GM23338 (cell line): ENCODE measurements around the gene PPM1J. TPM values are rescaled to one million over a fixed set of nuclear protein-coding genes. Genes with fewer than 3 reads are reported as not detected.

Source experiments
- ATAC-seq: fragments of 200-7000 bp; cut with Tn5 transposase; 3 replicates; pipeline ENCODE4 v1.9.1; 2020
- DNase-seq: peaks from one replicate; pipeline ENCODE4 v3.0.0-alpha.2; 2015; ENCODE audit warnings: low spot score
- H2AFZ ChIP-seq: fragments of 200-600 bp; sonication (generic); 2 replicates; pipeline ENCODE4 v1.8.0; 2016; ENCODE audit warnings: antibody characterized with exemption, mild to moderate bottlenecking, moderate library complexity
- H3F3A ChIP-seq: fragments of 200-600 bp; sonication (generic); replicated peaks from 2 replicates; pipeline ENCODE4 v1.8.0; 2017; ENCODE audit warnings: antibody characterized with exemption, mixed run types, low read depth
- H3K27ac ChIP-seq: fragments of 200-600 bp; sonication (generic); 2 replicates; pipeline ENCODE4 v1.6.1; 2016; ENCODE audit warnings: low read depth
- H3K27me3 ChIP-seq: fragments of 200-600 bp; sonication (generic); 2 replicates; pipeline ENCODE4 v1.8.0; 2016; ENCODE audit warnings: mild to moderate bottlenecking, mixed run types, moderate library complexity; ENCODE audit not compliant: insufficient read depth
- H3K36me3 ChIP-seq: fragments of 200-600 bp; sonication (generic); 2 replicates; pipeline ENCODE4 v1.8.0; 2016; ENCODE audit warnings: mild to moderate bottlenecking; ENCODE audit not compliant: insufficient read depth
- H3K4me1 ChIP-seq: fragments of 200-600 bp; sonication (generic); 2 replicates; pipeline ENCODE4 v1.8.0; 2016; ENCODE audit warnings: mild to moderate bottlenecking, moderate library complexity; ENCODE audit not compliant: insufficient read depth
- H3K4me2 ChIP-seq: fragments of 200-600 bp; sonication (generic); 2 replicates; pipeline ENCODE4 v1.7.1; 2017; ENCODE audit warnings: mixed run types
- H3K4me3 ChIP-seq: fragments of 200-600 bp; sonication (generic); 2 replicates; pipeline ENCODE4 v1.6.1; 2016; ENCODE audit warnings: mixed run types
- H3K79me2 ChIP-seq: fragments of 200-600 bp; sonication (generic); replicated peaks from 2 replicates; pipeline ENCODE4 v1.8.0; 2017; ENCODE audit warnings: mild to moderate bottlenecking; ENCODE audit not compliant: insufficient read depth
- H3K9me2 ChIP-seq: fragments of 200-600 bp; sonication (generic); 2 replicates; pipeline ENCODE4 v1.8.0; 2017; ENCODE audit not compliant: insufficient read depth
- H4K20me1 ChIP-seq: fragments of 200-600 bp; sonication (generic); replicated peaks from 2 replicates; pipeline ENCODE4 v1.8.0; 2017; ENCODE audit warnings: mild to moderate bottlenecking; ENCODE audit not compliant: insufficient read depth
- H3K27ac Mint-ChIP-seq: 2 replicates; pipeline ENCODE4 v1.8.0; 2020; ENCODE audit warnings: inconsistent platforms, mild to moderate bottlenecking, moderate library complexity, mixed read lengths
- H3K27me3 Mint-ChIP-seq: 3 replicates; pipeline ENCODE4 v1.8.0; 2022; ENCODE audit warnings: low read depth, mild to moderate bottlenecking, moderate library complexity, mixed read lengths, inconsistent platforms; ENCODE audit not compliant: insufficient read depth, poor library complexity
- H3K36me3 Mint-ChIP-seq: 3 replicates; pipeline ENCODE4 v1.8.0; 2021; ENCODE audit warnings: low read depth, mild to moderate bottlenecking, inconsistent platforms, moderate library complexity, mixed read lengths
- H3K4me1 Mint-ChIP-seq: 3 replicates; pipeline ENCODE4 v1.8.0; 2020; ENCODE audit warnings: mild to moderate bottlenecking, inconsistent platforms, mixed read lengths
- H3K4me3 Mint-ChIP-seq: 3 replicates; pipeline ENCODE4 v1.8.0; 2021; ENCODE audit warnings: moderate library complexity, mild to moderate bottlenecking, inconsistent platforms, mixed read lengths
- H3K9me3 Mint-ChIP-seq: 3 replicates; pipeline ENCODE4 v1.8.0; 2020; ENCODE audit warnings: moderate library complexity, mild to moderate bottlenecking, inconsistent platforms, mixed read lengths
- CTCF ChIP-seq, 2 experiments: fragments of 200-600 bp in 1 of 2; sonication (generic) in 1 of 2; conservative IDR thresholded peaks; 2 replicates each; pipeline versions ENCODE4 v1.5.1 to v1.6.1; 2016 to 2017; ENCODE audit warnings: antibody characterized with exemption in 2 of 2, low read depth in 2 of 2, mild to moderate bottlenecking in 2 of 2, moderate library complexity in 1 of 2
- ETS1 ChIP-seq: IDR thresholded peaks from 2 replicates; pipeline ENCODE4 v1.6.1; 2016; ENCODE audit warnings: antibody characterized with exemption
- EZH2 ChIP-seq: fragments of 200-600 bp; sonication (generic); IDR thresholded peaks from one replicate; pipeline ENCODE4 v1.8.0; 2017; ENCODE audit warnings: antibody characterized with exemption, mild to moderate bottlenecking, low read depth; ENCODE audit not compliant: unreplicated experiment
- EZH2phosphoT487 ChIP-seq: fragments of 200-600 bp; sonication (generic); IDR thresholded peaks from one replicate; pipeline ENCODE4 v1.8.1; 2018; ENCODE audit warnings: antibody characterized with exemption; ENCODE audit not compliant: unreplicated experiment
- NANOG ChIP-seq: IDR thresholded peaks from 2 replicates; pipeline ENCODE4 v1.6.1; 2016; ENCODE audit warnings: antibody characterized with exemption, borderline replicate concordance
- POLR2AphosphoS5 ChIP-seq: IDR thresholded peaks from 2 replicates; pipeline ENCODE4 v1.6.1; 2016; ENCODE audit warnings: antibody characterized with exemption, low read depth
- STAT1 ChIP-seq: IDR thresholded peaks from one replicate; pipeline ENCODE4 v1.6.1; 2016; ENCODE audit warnings: antibody characterized with exemption; ENCODE audit not compliant: unreplicated experiment
- ZNF114 ChIP-seq: fragments of 250-450 bp; sonication (Bioruptor Pico); IDR thresholded peaks from 2 replicates; pipeline ENCODE4 v1.5.0; 2020; ENCODE audit warnings: mild to moderate bottlenecking, moderate library complexity
- polyA plus RNA-seq: library from polyadenylated mRNA; unstranded; fragments of >200 nt; fragmentation: Nextera tagmentation; extraction: Ambion mirVana; gene quantifications from 2 replicates; pipeline ENCODE4 v1.2.1, GENCODE V29; 2016
- total RNA-seq: library from RNA; depleted of rRNA; stranded (reverse); fragments of >200 nt; shearing (Covaris generic); gene quantifications from 2 replicates; pipeline ENCODE4 v1.2.3, GENCODE V29; 2014

PPM1J gene
- total and polyA plus RNA-seq, 2 experiments from 2014 or later, result 19.0 to 22.4 TPM

GRCh38 chr1:112754116-112754628, 39.0 kb upstream of the PPM1J start:
- peaks cover 12% of the 10 kb centered on the region; the same call in 2 of the 3 replicates for H3K9me3 Mint-ChIP-seq

GRCh38 chr1:112748396-112748795, 33.3 kb upstream of the PPM1J start:
- no peak overlapping the region for H3K4me3 ChIP-seq
- Mint-ChIP-seq H3K27ac (no peak overlapping the region), H3K9me3 (peaks cover 5% of the 10 kb centered on the region; the same call in 2 of the 3 replicates), H3K4me1 (no peaks in the 10 kb centered on the region; the same call in 2 of the 3 replicates), H3K4me3 (no peak overlapping the region), H3K27me3 (peaks cover 27% of the 10 kb centered on the region), H3K36me3 (no peaks in the 10 kb centered on the region)
- no peaks in the 10 kb centered on the region; the same call in 1 of the 2 replicates for H3F3A ChIP-seq
- DNase-seq, result no peak
- H3K27ac ChIP-seq, result no peak overlapping the region
- H2AFZ ChIP-seq, result no peak overlapping the region
- H3K27me3 ChIP-seq, result peaks cover 40% of the 10 kb centered on the region
- no peak overlapping the region for H3K4me2 ChIP-seq
- TF ChIP-seq ETS1, result no peak
- no peak for TF ChIP-seq POLR2AphosphoS5
- TF ChIP-seq STAT1, result no peak
- no peak for TF ChIP-seq CTCF (conservative IDR thresholded peaks at IDR 0.05; ENCODE audit: low read depth in 2 of 2)
- no peak for TF ChIP-seq NANOG
- TF ChIP-seq EZH2, result no peak
- TF ChIP-seq EZH2phosphoT487, result no peak
- no peaks in the 10 kb centered on the region; the same call in 1 of the 2 replicates for H3K4me1 ChIP-seq
- no peak for ATAC-seq
- no peaks in the 10 kb centered on the region for H4K20me1 ChIP-seq
- no peaks in the 10 kb centered on the region for H3K79me2 ChIP-seq
- H3K36me3 ChIP-seq, result no peaks in the 10 kb centered on the region
- no peaks in the 10 kb centered on the region for H3K9me2 ChIP-seq

More at GRCh38 chr1:112754116-112754628, 39.0 kb upstream of the PPM1J start:
- TF ChIP-seq EZH2phosphoT487, result no peak
- no peak for TF ChIP-seq ZNF114 (CRISPR knock-in tag)
- Histone ChIP-seq H3K4me3 (no peak overlapping the region), H3K36me3 (no peaks in the 10 kb centered on the region), H3K4me1 (peaks cover 9% of the 10 kb centered on the region; the same call in 1 of the 2 replicates), H3F3A (no peaks in the 10 kb centered on the region), H3K27ac (no peak overlapping the region), H3K27me3 (no peaks in the 10 kb centered on the region), H3K4me2 (no peak overlapping the region), H2AFZ (no peak overlapping the region), H4K20me1 (no peaks in the 10 kb centered on the region), H3K79me2 (no peaks in the 10 kb centered on the region), H3K9me2 (0 out of 2 replicates have a peak, but pooled peaks cover 5% of the 10 kb centered on the region)
- no peak overlapping the region for H3K4me3 Mint-ChIP-seq
- peaks cover 7% of the 10 kb centered on the region for H3K27me3 Mint-ChIP-seq
- ATAC-seq, result no peak
- no peak overlapping the region for H3K27ac Mint-ChIP-seq
- DNase-seq, result no peak
- peaks cover 10% of the 10 kb centered on the region; the same call in 2 of the 3 replicates for H3K4me1 Mint-ChIP-seq
- H3K36me3 Mint-ChIP-seq, result no peaks in the 10 kb centered on the region
